ENCODE results near the gene NTMT1.
A peak's percentile ranks its signal among the peaks of the same experiment; 100 is the strongest.
"Not testable (repeated sequence)": the region's sequence is repeated elsewhere in the genome, so short reads cannot be mapped to it uniquely, and the experiment has no call there.

Gene NTMT1, protein sequence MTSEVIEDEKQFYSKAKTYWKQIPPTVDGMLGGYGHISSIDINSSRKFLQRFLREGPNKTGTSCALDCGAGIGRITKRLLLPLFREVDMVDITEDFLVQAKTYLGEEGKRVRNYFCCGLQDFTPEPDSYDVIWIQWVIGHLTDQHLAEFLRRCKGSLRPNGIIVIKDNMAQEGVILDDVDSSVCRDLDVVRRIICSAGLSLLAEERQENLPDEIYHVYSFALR

DNA sequence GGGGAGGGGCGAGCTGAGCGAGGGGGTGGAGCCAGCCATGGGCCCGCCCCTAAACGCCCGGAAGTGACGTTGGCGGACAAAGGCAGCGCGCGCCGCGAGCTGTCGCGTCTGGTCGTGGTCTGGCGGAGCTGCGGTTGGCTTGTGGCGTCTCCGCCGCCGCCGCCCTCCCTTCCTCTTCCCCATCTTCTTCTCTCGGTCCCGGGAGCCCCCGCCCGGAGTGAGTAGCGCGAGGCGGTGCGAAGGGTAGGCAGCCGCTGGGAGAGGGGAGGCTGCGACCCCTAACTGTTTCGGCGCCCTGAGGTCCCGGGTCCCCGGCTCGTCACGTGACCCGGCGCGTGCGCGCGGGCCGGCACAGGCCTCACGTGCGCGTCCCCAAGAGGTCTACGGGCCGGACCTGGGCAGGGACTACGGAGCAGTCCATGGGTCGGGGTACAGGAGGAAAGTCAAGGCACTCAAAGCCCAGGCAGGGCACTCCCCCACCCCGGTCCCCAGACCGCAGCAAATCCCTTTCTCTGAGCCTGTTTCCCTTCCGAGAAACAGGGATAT is at the start of gene NTMT1:
Gene NTMT1, plus strand, starts transcription at position 85 of the 546 bp plus-strand sequence. CDS start 6,541 bp downstream, outside the sequence.
- DNase-seq (ENCODE audit: extremely low read depth in 1 of 2, low read depth in 1 of 2), result peak; percentile 80 to 89

DNA sequence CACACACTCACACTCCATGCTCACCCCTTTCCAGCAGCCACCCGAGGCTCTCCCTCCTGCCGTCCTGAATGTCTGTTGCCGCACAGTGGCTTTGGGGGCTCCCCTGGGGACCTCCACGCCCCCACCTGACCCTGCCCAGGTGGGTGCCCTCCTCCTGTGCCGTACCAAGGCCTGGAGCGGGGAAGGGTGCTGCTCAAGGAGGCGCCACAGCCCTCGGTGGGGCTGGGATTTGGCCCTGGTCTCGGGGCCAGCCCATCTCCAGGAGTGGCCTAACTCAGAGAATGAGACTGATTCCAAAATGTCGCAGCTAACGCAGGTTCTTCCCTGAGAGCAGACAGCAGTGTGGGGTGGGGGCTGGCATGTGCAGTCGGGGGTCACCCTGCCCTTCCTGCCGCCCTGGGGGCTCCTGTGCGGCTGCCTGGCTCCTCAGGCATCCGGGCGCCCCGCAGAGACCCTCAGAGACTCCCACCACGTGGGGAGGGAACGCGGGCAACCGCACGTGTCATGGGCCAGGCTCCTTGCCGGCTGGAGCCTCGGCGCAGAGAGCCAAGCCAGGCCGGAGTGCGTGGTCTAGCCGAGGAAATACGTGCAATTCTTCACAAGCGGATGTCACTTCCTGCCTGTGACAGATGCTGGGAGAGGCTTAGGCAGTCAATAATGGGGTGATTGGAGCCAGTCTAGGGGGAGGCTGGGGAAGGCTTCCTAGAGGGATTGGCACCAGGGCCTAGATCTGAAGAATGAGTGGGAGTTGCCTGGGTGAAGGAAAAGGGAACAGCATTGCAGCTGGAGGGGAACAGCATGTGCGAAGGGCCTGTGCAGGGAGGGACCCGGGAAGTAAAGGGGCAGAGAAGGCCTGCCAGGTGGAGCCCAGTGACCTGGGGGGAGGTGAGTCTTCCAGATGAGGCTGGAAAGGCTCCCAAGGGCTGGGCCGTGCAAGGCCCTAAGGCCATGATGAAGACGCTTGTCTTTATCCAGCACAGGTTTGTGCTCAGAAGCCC is 49.1 kb upstream of the NTMT1 start:
- DNase-seq (ENCODE audit: extremely low read depth in 1 of 2, low read depth in 1 of 2), result no peak

DNA sequence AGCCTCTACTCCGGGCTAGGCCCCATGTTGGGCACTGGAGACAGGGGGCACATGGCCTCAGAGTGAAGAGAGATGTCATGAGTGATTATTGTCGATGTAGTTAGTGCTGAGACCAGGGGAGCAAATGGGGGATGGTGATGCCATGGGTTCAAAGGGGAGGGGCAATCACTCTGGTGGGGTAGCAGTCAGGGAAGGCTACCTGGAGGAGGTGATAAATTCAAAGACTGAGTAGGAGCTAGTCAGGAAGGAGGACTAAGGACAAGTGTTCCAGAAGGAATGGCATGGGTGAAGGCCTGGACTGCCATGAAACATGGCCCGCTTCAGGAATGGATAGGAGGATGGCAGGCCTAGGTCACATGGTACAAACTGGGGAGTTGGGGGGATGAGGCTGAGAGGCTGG is 46.7 kb upstream of the NTMT1 start:
- DNase-seq (ENCODE audit: extremely low read depth in 1 of 2, low read depth in 1 of 2), result no peak

DNA sequence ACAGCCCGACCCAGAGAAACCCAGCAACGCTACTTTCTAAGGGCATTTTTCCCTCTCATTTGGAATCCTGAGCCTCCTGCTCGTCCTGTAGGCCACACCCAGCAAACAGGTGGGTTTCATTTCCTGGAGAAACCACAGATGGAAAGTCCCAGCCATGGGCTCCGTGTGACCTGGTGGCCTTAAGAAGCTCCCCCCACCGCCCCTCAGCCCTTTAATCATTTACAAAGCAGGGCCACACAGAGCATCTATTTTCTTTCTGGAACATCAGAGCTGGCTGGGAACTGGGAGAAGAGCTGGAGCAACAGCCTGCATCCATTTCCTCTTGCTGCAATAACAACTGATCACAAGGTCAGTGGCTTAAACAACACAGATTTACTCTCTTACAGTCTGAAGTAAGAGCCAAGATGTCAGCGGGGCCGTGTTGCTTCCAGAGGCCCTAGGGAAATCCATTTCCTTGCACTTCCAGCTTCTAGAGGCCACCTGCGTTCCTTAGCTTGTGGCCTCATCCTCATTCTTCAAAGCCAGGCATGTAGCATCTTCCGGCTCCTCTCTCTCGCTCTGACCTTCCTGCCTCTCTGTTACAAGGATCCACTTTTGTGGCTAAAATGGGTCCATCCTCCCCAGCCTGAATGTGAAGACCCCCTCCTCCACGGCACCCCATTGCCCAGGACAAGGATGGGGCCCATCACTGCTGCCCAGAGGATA is 45.6 kb upstream of the NTMT1 start:
- DNase-seq (ENCODE audit: extremely low read depth in 1 of 2, low read depth in 1 of 2), result no peak

DNA sequence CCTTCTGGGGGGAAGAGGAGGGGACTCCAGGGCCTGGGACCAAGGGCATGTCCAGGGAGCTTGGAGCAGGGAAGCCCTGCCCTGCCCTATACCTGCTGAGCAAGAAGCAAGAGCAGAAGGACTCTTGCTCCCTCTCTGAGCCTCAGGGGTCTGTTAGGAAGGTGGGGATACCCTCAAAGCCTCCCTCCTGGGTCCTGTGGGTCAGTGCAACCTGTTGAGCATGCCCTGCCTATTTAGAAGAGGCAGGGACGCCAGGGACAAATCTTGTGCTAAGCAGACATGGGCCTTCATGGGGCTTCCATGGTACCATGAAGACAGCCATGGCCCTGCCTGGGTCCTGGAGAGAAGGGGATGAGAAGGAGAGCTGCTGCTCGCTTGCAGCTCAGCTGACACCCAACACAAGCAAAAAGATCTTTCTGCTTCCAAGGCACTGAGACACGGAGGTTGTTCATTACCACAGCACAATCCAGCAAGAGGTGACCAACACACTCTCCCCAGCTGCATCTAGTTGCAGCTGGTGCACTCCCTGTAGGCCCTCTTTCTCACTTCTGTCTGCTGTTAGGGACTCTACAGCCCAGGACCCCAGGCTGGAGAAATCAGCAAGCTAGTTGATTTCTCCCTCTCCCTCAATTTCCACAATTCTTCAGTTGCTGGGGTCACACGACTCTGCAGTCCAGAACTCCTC is 44.3 kb upstream of the NTMT1 start:
- no peak for DNase-seq (ENCODE audit: extremely low read depth in 1 of 2, low read depth in 1 of 2)

DNA sequence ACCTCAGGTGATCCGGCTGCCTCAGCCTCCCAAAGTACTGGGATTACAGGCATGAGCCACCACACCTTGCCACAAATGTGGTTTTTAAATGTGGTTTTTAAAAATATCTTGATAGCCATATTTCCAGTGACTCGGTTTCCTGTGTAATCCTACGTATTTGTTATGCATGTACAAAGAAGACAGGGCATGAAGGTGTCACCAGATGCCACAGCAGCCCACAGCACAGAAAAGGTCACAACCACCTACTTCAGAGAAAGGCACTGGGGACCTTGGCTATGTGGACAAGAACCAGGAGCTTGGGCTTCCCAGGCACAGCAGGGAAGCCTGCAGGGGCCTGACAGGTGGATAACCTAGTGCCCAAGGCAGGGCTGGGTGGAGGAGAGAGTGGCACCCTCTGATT is 43.1 kb upstream of the NTMT1 start:
- DNase-seq (ENCODE audit: extremely low read depth in 1 of 2, low read depth in 1 of 2), result no peak

- no peak for DNase-seq (ENCODE audit: extremely low read depth in 1 of 2, low read depth in 1 of 2)
Observed at GRCh38 chr9:129583308-129584038, 42.5 kb upstream of the NTMT1 start.

DNA sequence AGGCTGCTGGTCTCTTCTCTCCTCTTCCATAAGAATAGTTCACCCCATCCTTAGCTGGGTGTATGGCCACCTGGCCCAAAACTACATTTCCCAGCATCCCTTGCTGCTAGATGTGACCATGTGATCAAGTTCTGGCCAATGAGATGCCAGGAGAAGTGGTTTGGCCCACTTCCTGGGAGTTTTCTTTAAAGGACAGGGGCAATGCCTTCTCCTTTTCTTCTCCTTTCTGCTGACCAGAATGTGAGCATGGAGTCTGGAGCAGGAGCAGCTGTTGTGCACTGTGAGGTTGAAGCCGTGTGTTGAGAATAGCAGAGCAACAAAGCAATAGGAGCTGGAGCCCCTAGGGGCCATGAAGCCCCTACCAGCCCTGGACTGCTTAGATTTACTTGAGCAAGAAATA is 41.8 kb upstream of the NTMT1 start:
- DNase-seq (ENCODE audit: extremely low read depth in 1 of 2, low read depth in 1 of 2), result no peak

- no peak for DNase-seq (ENCODE audit: extremely low read depth in 1 of 2, low read depth in 1 of 2)
Observed at GRCh38 chr9:129585352-129585751, 40.6 kb upstream of the NTMT1 start.

- no peak for DNase-seq (ENCODE audit: extremely low read depth in 1 of 2, low read depth in 1 of 2)
Observed at GRCh38 chr9:129586245-129586644, 39.7 kb upstream of the NTMT1 start.

DNA sequence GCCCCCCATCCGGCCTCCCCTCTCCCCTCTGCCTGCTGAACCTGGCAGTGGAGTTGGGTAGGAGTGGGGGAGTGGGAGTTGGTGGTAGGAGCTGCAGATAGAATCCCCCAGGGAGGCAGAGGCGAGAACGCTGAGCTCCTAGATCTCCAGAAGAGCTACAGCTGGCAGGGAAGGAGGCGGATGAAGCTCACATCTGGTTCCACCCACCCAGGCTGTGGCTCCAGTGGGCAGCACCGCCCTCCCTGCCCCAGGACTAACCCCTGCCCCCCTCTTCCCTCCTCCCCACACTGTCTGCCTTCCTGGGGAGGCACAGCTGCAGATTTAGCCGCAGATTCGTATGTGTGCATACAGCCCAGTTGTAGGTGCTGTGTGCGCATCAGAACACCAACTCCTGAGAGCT is 39.3 kb upstream of the NTMT1 start:
- no peak for DNase-seq (ENCODE audit: extremely low read depth in 1 of 2, low read depth in 1 of 2)

DNA sequence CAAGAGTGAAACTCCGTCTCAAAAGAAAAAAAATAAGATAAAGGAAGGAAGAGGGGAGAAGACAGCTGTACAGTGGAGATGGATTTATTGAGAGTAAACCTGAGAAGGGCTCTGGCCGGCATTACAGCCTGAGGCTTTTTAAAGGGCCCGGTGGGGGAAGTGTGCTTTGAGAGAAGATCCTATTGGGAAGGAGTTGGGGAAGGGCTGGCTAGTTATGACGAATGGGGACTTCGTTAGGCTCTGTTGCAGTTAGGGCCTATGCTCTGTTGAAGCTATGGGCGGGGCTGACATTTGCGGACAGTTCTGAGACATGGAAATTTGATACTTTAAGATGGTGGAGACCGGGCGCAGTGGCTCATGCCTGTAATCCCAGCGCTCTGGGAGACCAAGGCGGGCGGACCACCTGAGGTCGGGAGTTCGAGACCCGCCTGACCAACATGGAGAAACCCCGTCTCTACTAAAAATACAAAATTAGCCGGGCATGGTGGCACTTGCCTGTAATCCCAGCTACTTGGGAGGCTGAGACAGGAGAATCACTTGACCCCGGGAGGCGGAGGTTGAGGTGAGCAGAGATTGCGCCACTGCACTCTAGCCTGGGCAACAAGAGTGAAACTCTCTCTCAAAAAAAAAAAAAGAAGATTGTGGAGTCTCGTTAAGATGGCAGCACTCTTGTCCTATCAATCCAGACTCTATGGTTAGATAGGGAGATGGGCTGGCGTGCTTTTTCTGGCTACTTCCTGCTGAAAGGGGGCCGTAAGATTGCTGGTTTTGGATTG is 38.3 kb upstream of the NTMT1 start:
- DNase-seq (ENCODE audit: extremely low read depth in 1 of 2, low read depth in 1 of 2), result no peak

GRCh38 chr9:129590466-129590865 is 35.5 kb upstream of the NTMT1 start:
- DNase-seq (ENCODE audit: extremely low read depth in 1 of 2, low read depth in 1 of 2), result no peak

DNA sequence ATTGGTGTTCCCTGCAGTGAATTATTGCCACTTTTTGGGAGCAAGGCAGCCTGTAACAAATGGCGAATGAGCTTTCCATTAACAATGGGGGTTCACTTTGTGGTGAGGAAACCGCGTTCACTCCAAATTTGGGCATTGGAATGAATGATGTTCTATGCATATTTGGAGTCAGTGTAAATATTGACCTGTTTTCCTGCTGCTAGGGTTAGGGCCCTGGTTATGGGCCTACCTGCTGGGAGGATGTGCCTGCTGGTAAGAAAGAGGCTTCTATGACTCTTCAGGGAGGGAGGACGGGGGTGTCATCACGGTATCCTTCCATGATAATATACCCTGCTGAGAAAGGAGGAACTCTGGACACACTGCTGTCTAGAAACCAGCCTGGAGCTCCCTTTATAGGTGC is 34.0 kb upstream of the NTMT1 start:
- no peak for DNase-seq (ENCODE audit: extremely low read depth in 1 of 2, low read depth in 1 of 2)

DNA sequence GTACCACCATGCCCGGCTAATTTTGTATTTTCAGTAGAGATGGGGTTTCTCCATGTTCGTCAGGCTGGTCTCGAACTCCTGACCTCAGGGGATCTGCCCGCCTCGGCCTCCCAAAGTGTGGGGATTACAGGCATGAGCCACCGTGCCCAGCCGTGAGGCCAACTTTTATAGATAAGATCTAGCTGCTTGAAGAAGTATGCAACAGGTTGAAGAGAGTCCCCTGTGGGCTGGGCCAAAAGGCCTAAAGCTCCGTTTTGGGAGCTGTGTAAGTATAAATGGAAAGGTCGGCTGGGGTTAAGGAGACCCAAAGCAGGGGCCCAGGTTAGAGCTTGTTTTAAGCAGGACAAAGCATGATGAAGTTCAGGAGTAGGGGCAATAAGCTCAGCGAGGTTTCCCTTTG is 33.2 kb upstream of the NTMT1 start:
- not testable (repeated sequence) for DNase-seq (ENCODE audit: extremely low read depth in 1 of 2, low read depth in 1 of 2)

- DNase-seq (ENCODE audit: extremely low read depth in 1 of 2, low read depth in 1 of 2), result no peak
Observed at GRCh38 chr9:129594632-129595031, 31.3 kb upstream of the NTMT1 start.

GRCh38 chr9:129595311-129595741 is 30.6 kb upstream of the NTMT1 start:
- DNase-seq (ENCODE audit: extremely low read depth in 1 of 2, low read depth in 1 of 2), result no peak

- DNase-seq (ENCODE audit: extremely low read depth in 1 of 2, low read depth in 1 of 2), result no peak
Observed at GRCh38 chr9:129595903-129596540, 29.9 kb upstream of the NTMT1 start.

Data from activated CD8-positive, alpha-beta memory T cell treated with anti-CD3 and anti-CD28 coated beads for 1 hour (primary cell).